Activated CD4-positive, alpha-beta memory T cell treated with anti-CD3 and anti-CD28 coated beads for 36 hours (primary cell): ENCODE measurements around the gene ANTXR2. TPM values are rescaled to one million over a fixed set of nuclear protein-coding genes. Genes with fewer than 3 reads are reported as not detected.

Source experiments
- CTCF ChIA-PET: fragments of 350-600 bp; sonication (Branson Sonifier 250); formaldehyde crosslinking; loops from one replicate; lab custom pipeline; 2021; ENCODE audit warnings: antibody characterized with exemption, inconsistent platforms; lab: Charles Lee
- POLR2A ChIA-PET: fragments of 350-600 bp; sonication (Branson Sonifier 250); formaldehyde crosslinking; loops from one replicate; lab custom pipeline; 2021; ENCODE audit warnings: antibody characterized with exemption; lab: Charles Lee
- DNase-seq: peaks from one replicate; pipeline ENCODE4 v3.0.0-alpha.2; 2020
- H3K27ac Mint-ChIP-seq: one replicate; pipeline ENCODE4 v1.8.0; 2021; ENCODE audit warnings: mixed read lengths
- H3K27me3 Mint-ChIP-seq: one replicate; pipeline ENCODE4 v1.8.0; 2021; ENCODE audit warnings: mixed read lengths
- H3K36me3 Mint-ChIP-seq: one replicate; pipeline ENCODE4 v1.8.0; 2021; ENCODE audit warnings: mixed read lengths
- H3K4me1 Mint-ChIP-seq: one replicate; pipeline ENCODE4 v1.8.0; 2021; ENCODE audit warnings: low read depth, mixed read lengths
- H3K4me3 Mint-ChIP-seq: one replicate; pipeline ENCODE4 v1.8.0; 2021; ENCODE audit warnings: mild to moderate bottlenecking, mixed read lengths
- H3K9me3 Mint-ChIP-seq: one replicate; pipeline ENCODE4 v1.8.0; 2021; ENCODE audit warnings: mixed read lengths
- intact Hi-C: fragments of 100-400 bp; cut with micrococcal nuclease; formaldehyde crosslinking; loops from one replicate; pipeline ENCODE4 v1.15.1; 2023
- total RNA-seq, 2 experiments: library from RNA; stranded (reverse); gene quantifications; one replicate each; pipeline ENCODE4 v1.2.3, GENCODE V29; 2021

ANTXR2 gene
- total RNA-seq, 2 experiments from 2014 or later: 12.6 to 14.4 TPM

DNA sequence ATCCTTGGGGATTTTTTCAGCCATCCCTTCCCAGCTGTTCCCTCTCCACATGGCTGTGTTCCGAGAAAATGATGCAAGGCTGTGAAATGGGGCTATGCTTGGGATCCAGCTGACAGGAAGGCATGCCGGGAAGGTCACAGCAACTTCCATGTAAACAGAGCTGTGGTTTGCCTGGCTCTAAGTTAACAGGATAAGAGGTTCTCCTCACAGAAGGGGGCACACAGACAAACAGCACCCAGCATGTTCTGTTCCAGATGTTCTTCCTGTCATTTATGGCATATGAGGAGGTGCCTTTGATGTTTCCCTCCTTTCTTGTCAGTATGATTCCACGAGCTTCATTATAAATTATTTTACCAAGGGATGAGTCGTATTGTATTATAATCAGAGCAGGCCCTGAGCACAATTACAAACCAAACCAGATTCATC lies 220.7 kb downstream of the ANTXR2 start:
- no peaks in the 10 kb centered on the region for H3K36me3 Mint-ChIP-seq
- CTCF ChIA-PET: no interaction called here
- H3K27ac Mint-ChIP-seq: no peak overlapping the region
- no peaks in the 10 kb centered on the region for H3K9me3 Mint-ChIP-seq
- POLR2A ChIA-PET: no interaction called here
- H3K4me3 Mint-ChIP-seq: no peak overlapping the region
- H3K4me1 Mint-ChIP-seq: no peaks in the 10 kb centered on the region
- DNase-seq: no peak
- peaks cover 4% of the 10 kb centered on the region for H3K27me3 Mint-ChIP-seq
- intact Hi-C loops: no loop called here

DNA sequence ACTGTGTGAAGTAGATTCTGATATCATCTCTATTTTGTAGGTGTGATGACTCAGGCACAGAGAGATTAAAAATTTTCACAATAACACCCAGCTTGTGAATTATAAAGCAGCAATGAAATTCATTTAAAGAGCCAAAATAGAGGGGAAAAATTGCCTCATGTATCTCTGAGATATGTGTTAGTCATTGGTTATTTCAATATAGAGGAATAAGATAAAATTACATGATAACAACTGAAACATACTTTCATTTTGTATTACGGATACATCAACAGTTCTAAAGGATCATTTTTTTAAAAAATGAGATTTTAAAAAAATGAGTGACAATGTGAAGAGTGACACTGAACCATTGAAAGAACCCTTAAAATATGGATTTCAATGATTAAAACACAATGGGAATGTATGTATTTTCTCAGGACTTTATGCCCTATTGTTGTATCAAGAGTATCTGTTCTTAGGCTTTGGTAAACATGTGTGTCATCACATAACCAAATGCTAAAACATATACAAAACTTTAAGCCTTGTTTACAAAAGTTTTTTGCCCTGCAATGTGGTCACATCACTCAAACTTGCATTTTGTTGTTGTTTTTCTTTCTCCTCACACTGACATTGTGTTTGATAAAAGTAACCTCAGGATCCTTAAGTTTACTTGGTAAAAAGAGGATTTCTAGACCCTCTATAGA lies 221.3 kb downstream of the ANTXR2 start:
- peaks cover 4% of the 10 kb centered on the region for H3K27me3 Mint-ChIP-seq
- H3K4me3 Mint-ChIP-seq: no peak overlapping the region
- DNase-seq: no peak
- CTCF ChIA-PET: no interaction called here
- H3K27ac Mint-ChIP-seq: no peak overlapping the region
- H3K9me3 Mint-ChIP-seq: no peaks in the 10 kb centered on the region
- POLR2A ChIA-PET: no interaction called here
- no peaks in the 10 kb centered on the region for H3K4me1 Mint-ChIP-seq
- no peaks in the 10 kb centered on the region for H3K36me3 Mint-ChIP-seq
- intact Hi-C loops: no loop called here

Other genes starting within 250 kb of the ANTXR2 start
- gene PRDM8, start 124.3 kb upstream of the ANTXR2 start, total RNA-seq: 1 to 10 TPM; 3.0 to 4.3 TPM
- gene FGF5, start 193.4 kb upstream of the ANTXR2 start, total RNA-seq: not detected